Measurements from ENCODE around the gene POU2AF3.
A peak's percentile ranks its signal among the peaks of the same experiment; 100 is the strongest.

The POU2AF3 gene

GRCh38 chr11:111331711-111332479 lies 33.5 kb downstream of the POU2AF3 start:
- TF ChIP-seq CTCF (IDR thresholded peaks at IDR 0.05; ENCODE audit: control insufficient read depth, extremely low read depth, insufficient read depth), result no peak
- no peak overlapping the region for H3K4me3 ChIP-seq (ENCODE audit: low read depth, low read length)
- no peak for DNase-seq (ENCODE audit: low read depth)

- peak; percentile 99 for DNase-seq (ENCODE audit: low read depth)
- no peak overlapping the region for H3K4me3 ChIP-seq (ENCODE audit: low read depth, low read length)
- TF ChIP-seq CTCF (IDR thresholded peaks at IDR 0.05; ENCODE audit: control insufficient read depth, extremely low read depth, insufficient read depth), result no peak
Measured at GRCh38 chr11:111334532-111335502, 36.5 kb downstream of the POU2AF3 start.

- peak; percentile 46 for DNase-seq (ENCODE audit: low read depth)
- no peak for TF ChIP-seq CTCF (IDR thresholded peaks at IDR 0.05; ENCODE audit: control insufficient read depth, extremely low read depth, insufficient read depth)
- no peak overlapping the region for H3K4me3 ChIP-seq (ENCODE audit: low read depth, low read length)
Measured at GRCh38 chr11:111335549-111335948, 37.2 kb downstream of the POU2AF3 start.

DNA sequence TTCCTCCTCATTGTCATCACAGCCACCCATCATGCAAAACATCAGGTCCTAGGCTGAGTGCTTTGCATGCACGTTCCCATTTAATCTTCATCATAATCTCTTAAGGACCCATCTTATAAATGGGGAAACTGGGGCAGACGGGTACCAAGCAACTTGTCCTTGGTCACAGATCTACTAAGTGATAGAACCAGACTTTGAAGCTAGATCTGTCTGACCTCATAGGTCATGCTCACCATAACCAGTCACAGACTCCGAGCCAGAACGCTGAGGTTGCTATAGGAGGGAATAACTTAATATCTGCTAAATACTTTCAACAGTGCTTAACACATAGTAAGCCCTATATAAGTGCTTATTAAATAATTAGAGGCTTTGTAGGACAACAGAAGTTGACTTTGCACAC lies 37.7 kb downstream of the POU2AF3 start:
- DNase-seq (ENCODE audit: low read depth), result no peak
- no peak for TF ChIP-seq CTCF (IDR thresholded peaks at IDR 0.05; ENCODE audit: control insufficient read depth, extremely low read depth, insufficient read depth)
- no peak overlapping the region for H3K4me3 ChIP-seq (ENCODE audit: low read depth, low read length)

GRCh38 chr11:111336582-111337256 lies 38.4 kb downstream of the POU2AF3 start:
- no peak overlapping the region for H3K4me3 ChIP-seq (ENCODE audit: low read depth, low read length)
- no peak for TF ChIP-seq CTCF (IDR thresholded peaks at IDR 0.05; ENCODE audit: control insufficient read depth, extremely low read depth, insufficient read depth)
- no peak for DNase-seq (ENCODE audit: low read depth)

DNA sequence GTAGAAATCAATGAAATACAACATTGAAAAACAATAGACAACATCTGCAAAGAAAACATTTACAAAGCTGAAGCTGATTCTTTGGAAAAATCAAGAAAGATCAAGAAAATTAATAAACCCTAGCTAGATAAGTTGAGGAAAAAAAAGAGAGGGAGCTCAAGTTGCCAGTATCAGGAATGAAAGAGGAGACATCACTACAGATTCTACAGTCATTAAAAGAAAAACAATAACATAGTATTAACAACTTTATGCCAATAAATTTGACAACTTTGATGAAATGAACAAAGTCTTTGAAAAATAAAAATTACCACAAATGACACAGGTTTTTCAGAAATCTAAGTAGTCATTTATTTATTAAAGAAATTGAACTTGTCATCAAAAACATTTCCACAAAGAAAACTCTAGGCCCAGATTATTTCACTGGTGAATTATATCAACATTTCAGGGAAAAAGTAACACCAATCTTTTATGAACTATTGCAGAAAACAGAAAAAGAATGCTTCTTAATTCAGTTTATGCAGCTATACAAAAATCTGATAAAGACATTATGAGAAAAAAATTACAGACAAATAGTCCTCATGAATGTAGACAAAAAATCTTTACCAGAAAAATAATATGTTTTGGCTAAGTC lies 41.5 kb downstream of the POU2AF3 start:
- no peak for TF ChIP-seq CTCF (IDR thresholded peaks at IDR 0.05; ENCODE audit: control insufficient read depth, extremely low read depth, insufficient read depth)
- DNase-seq (ENCODE audit: low read depth), result no peak
- no peak overlapping the region for H3K4me3 ChIP-seq (ENCODE audit: low read depth, low read length)

Measured in LNCaP clone FGC (cell line).